CD14-positive monocyte (primary cell): ENCODE measurements around the gene DYNLT2. TPM values are rescaled to one million over a fixed set of nuclear protein-coding genes. Genes with fewer than 3 reads are reported as not detected.
A peak's percentile ranks its signal among the peaks of the same experiment; 100 is the strongest.

Experiments used
- DNase-seq, 3 donors: peaks; one replicate each; pipeline ENCODE4 v3.0.0-alpha.2; 2011 to 2022
- H2AFZ ChIP-seq: 2 replicates; pipeline ENCODE4 v1.6.0; 2012; ENCODE audit warnings: mild to moderate bottlenecking, low read depth, low read length, inconsistent platforms; ENCODE audit not compliant: insufficient read depth, poor library complexity, severe bottlenecking
- H3K27ac ChIP-seq, 2 donors: 1 replicate in 1 of 2; 2 replicates in 1 of 2; pipeline ENCODE4 v1.5.1; 2012 to 2013; ENCODE audit warnings: low read length in 2 of 2, control low read depth in 1 of 2, inconsistent platforms in 1 of 2, low read depth in 1 of 2, mild to moderate bottlenecking in 1 of 2
- H3K27me3 ChIP-seq, 2 donors: one replicate each; pipeline versions ENCODE4 v1.6.0 to v1.6.1; 2011 to 2013; ENCODE audit warnings: low read length in 2 of 2; ENCODE audit not compliant: control insufficient read depth in 2 of 2, insufficient read depth in 2 of 2
- H3K36me3 ChIP-seq, 2 donors: replicated peaks in 1 of 2; 1 replicate in 1 of 2; 2 replicates in 1 of 2; pipeline versions ENCODE4 v1.5.1 to v1.6.1; 2012 to 2013; ENCODE audit warnings: low read length in 2 of 2, control low read depth in 1 of 2, inconsistent platforms in 1 of 2, mild to moderate bottlenecking in 1 of 2; ENCODE audit not compliant: insufficient read depth in 2 of 2, control insufficient read depth in 1 of 2
- H3K4me1 ChIP-seq, 2 donors: 1 replicate in 1 of 2; 2 replicates in 1 of 2; pipeline versions ENCODE4 v1.5.1 to v1.6.1; 2012 to 2013; ENCODE audit warnings: low read length in 2 of 2, control low read depth in 1 of 2, inconsistent platforms in 1 of 2, mild to moderate bottlenecking in 1 of 2, moderate library complexity in 1 of 2; ENCODE audit not compliant: insufficient read depth in 2 of 2, control insufficient read depth in 1 of 2
- H3K4me2 ChIP-seq: replicated peaks from 2 replicates; pipeline ENCODE3; 2012; ENCODE audit warnings: low read length, moderate library complexity, mild to moderate bottlenecking; ENCODE audit not compliant: poor library complexity, severe bottlenecking; ENCODE audit errors: extremely low read depth
- H3K4me3 ChIP-seq, 3 experiments: fragments of 200-600 bp in 1 of 3; sonication (generic) in 1 of 3; replicated peaks in 1 of 3; 1 replicate in 2 of 3; 2 replicates in 1 of 3; pipeline ENCODE4 v1.5.1; 2011 to 2013; ENCODE audit warnings: low read length in 3 of 3, mild to moderate bottlenecking in 3 of 3, control low read depth in 2 of 3, low read depth in 2 of 3, inconsistent platforms in 1 of 3, moderate library complexity in 1 of 3
- H3K79me2 ChIP-seq: 2 replicates; pipeline ENCODE4 v1.6.0; 2012; ENCODE audit warnings: mild to moderate bottlenecking, control low read depth, inconsistent platforms, low read length, moderate library complexity; ENCODE audit not compliant: insufficient read depth
- H3K9ac ChIP-seq: 2 replicates; pipeline ENCODE4 v1.6.0; 2017; ENCODE audit warnings: low read length, mild to moderate bottlenecking; ENCODE audit not compliant: insufficient read depth, poor library complexity, severe bottlenecking
- H3K9me3 ChIP-seq, 2 donors: replicated peaks in 1 of 2; 1 replicate in 1 of 2; 2 replicates in 1 of 2; pipeline versions ENCODE4 v1.5.1 to v1.6.1; 2012 to 2013; ENCODE audit warnings: low read length in 2 of 2, control low read depth in 1 of 2; ENCODE audit not compliant: control insufficient read depth in 1 of 2, insufficient read depth in 1 of 2
- H4K20me1 ChIP-seq: 2 replicates; pipeline ENCODE4 v1.6.0; 2012; ENCODE audit warnings: mild to moderate bottlenecking, low read length, control low read depth, moderate library complexity; ENCODE audit not compliant: insufficient read depth
- H3K27ac Mint-ChIP-seq, 7 donors: one replicate each; pipeline ENCODE4 v1.8.0; 2020; ENCODE audit warnings: mild to moderate bottlenecking in 7 of 7, mixed read lengths in 7 of 7, moderate library complexity in 6 of 7, inconsistent platforms in 2 of 7
- H3K27me3 Mint-ChIP-seq, 3 donors: one replicate each; pipeline ENCODE4 v1.8.0; 2021 to 2022; ENCODE audit warnings: low read depth in 3 of 3, mild to moderate bottlenecking in 3 of 3, mixed read lengths in 3 of 3, moderate library complexity in 3 of 3, inconsistent platforms in 1 of 3
- H3K36me3 Mint-ChIP-seq, 2 donors: one replicate each; pipeline ENCODE4 v1.8.0; 2020; ENCODE audit warnings: mixed read lengths in 2 of 2, inconsistent platforms in 1 of 2, mild to moderate bottlenecking in 1 of 2
- H3K4me1 Mint-ChIP-seq: one replicate; pipeline ENCODE4 v1.8.0; 2020; ENCODE audit warnings: mild to moderate bottlenecking, mixed read lengths
- H3K4me3 Mint-ChIP-seq, 2 donors: one replicate each; pipeline ENCODE4 v1.8.0; 2020; ENCODE audit warnings: mild to moderate bottlenecking in 2 of 2, mixed read lengths in 2 of 2, moderate library complexity in 1 of 2
- H3K9me3 Mint-ChIP-seq, 7 donors: one replicate each; pipeline ENCODE4 v1.8.0; 2020 to 2022; ENCODE audit warnings: mixed read lengths in 7 of 7, mild to moderate bottlenecking in 6 of 7, moderate library complexity in 6 of 7, inconsistent platforms in 2 of 7
- CTCF ChIP-seq: fragments of 200-600 bp; IDR thresholded peaks from one replicate; pipeline ENCODE4 v1.8.0; 2022; ENCODE audit warnings: antibody characterized with exemption, mild to moderate bottlenecking
- WGBS: methylation state at CpG from one replicate; pipeline ENCODE4 v1.1.5; 2013; ENCODE audit warnings: missing lambda C conversion rate; ENCODE audit not compliant: insufficient coverage; 5-methylcytosine and 5-hydroxymethylcytosine counted together
- intact Hi-C, 2 donors: fragments of 100-400 bp; cut with micrococcal nuclease; formaldehyde crosslinking; loops; one replicate each; pipeline versions ENCODE4 v1.15.0 to v1.15.1; 2023
- polyA minus RNA-seq: library from RNA; depleted of rRNA, polyadenylated mRNA; stranded (reverse); fragments of >200 nt; gene quantifications from 2 replicates; pipeline ENCODE4 v1.2.3, GENCODE V29; 2012
- polyA plus RNA-seq, 3 donors: library from polyadenylated mRNA; depleted of rRNA in 1 of 3; unstranded in 2 of 3; stranded (reverse) in 1 of 3; fragments of 300-500 nt in 2 of 3; fragments of >200 nt in 1 of 3; fragmentation: Illumina TruSeq in 2 of 3; gene quantifications; 1 replicate in 2 of 3; 2 replicates in 1 of 3; pipeline ENCODE4 v1.2.3, GENCODE V29; 2012 to 2021
- total RNA-seq, 12 experiments: library from RNA in 1 of 12; stranded (reverse) in 1 of 12; fragments of 120-200 nt in 1 of 12; gene quantifications; one replicate each; pipeline ENCODE4 v1.2.4 and lab custom pipeline; 2013 to 2026; ENCODE audit warnings: mixed read lengths in 6 of 12, inconsistent platforms in 1 of 12

The DYNLT2 gene
- 5.3 TPM for total RNA-seq (2013)
- 1 to 10 TPM in 1 of 3 donors, under 1 TPM in 2; 0.19 to 1.5 (median 0.86) TPM for polyA plus RNA-seq
- 3.9 and 4.3 TPM in 2 replicates for polyA minus RNA-seq
- total RNA-seq (lab: John Stamatoyannopoulos, UW) = 1.1 to 13.9 (median 3.6) reads per million in 11 experiments

- peaks cover 26% of the 10 kb centered on the region for H3K4me1 Mint-ChIP-seq
- Histone ChIP-seq H3K4me3 (peak within 1 kb of the TSS; percentile 51 to 95 (median 84)), H3K4me1 (peaks cover 17 to 18% of the 10 kb centered on the region in 2 donors), H3K36me3 (peaks cover 0 to 4% of the 10 kb centered on the region in 2 donors), H3K9ac (peak within 1 kb of the TSS; percentile 98), H3K27me3 (no peaks in the 10 kb centered on the region), H2AFZ (peak within 1 kb of the TSS; percentile 87), H3K27ac (peak within 1 kb of the TSS; percentile 87 to 94), H4K20me1 (no peaks in the 10 kb centered on the region), H3K79me2 (peaks cover 19% of the 10 kb centered on the region), H3K9me3 (no peaks in the 10 kb centered on the region), H3K4me2 (peak within 1 kb of the TSS; percentile 81)
- peaks cover 0 to 3% (median 0%) of the 10 kb centered on the region in 3 donors for H3K27me3 Mint-ChIP-seq
- H3K27ac Mint-ChIP-seq = peak within 1 kb of the TSS; percentile 97 to 100 (median 98)
- H3K4me3 Mint-ChIP-seq = peak within 1 kb of the TSS; percentile 94 to 99
- intact Hi-C loops = loop anchor here (2.0 to 5.0 kb wide), 3 partner anchors 49 to 803 kb away; partner anchors contain the start of genes C6orf120 (in 2 of the 2), TBP (in 2 of the 2) and WDR27 (in 2 of the 2)
- peaks cover 0 to 4% (median 2%) of the 10 kb centered on the region in 7 donors for H3K9me3 Mint-ChIP-seq
- under 1% methylated on average over 86 of the region's 90 CpGs for WGBS
- peaks cover 4 to 5% of the 10 kb centered on the region in 2 donors for H3K36me3 Mint-ChIP-seq
- peak; percentile 21 for TF ChIP-seq CTCF
- peak; percentile 88 to 92 (median 92) for DNase-seq
Measured at GRCh38 chr6:169751242-169752073, at the start of gene DYNLT2, which contains the start of gene ERMARD. Gene DYNLT2 (minus strand): TSS chr6:169751572. CDS start chr6:169751458, 114 bp downstream. Gene ERMARD (plus strand): TSS chr6:169751622. CDS start chr6:169751658, 36 bp downstream.

- 75% methylated on average over 11 of the region's 13 CpGs for WGBS
- H3K9me3 Mint-ChIP-seq = no peaks in the 10 kb centered on the region
- no peaks in the 10 kb centered on the region for H4K20me1 ChIP-seq
- no peaks in the 10 kb centered on the region for H3K36me3 ChIP-seq
- H3K27ac Mint-ChIP-seq = no peak overlapping the region
- H3K9me3 ChIP-seq = no peaks in the 10 kb centered on the region
- H3K4me1 Mint-ChIP-seq = peaks cover 4% of the 10 kb centered on the region
- H3K4me3 Mint-ChIP-seq = no peak overlapping the region
- TF ChIP-seq CTCF = no peak
- intact Hi-C loops = no loop called here
- no peaks in the 10 kb centered on the region for H3K4me1 ChIP-seq
- no peak overlapping the region for H3K4me3 ChIP-seq
- no peak overlapping the region for H3K27ac ChIP-seq
- H3K27me3 ChIP-seq = peaks cover 0 to 2% of the 10 kb centered on the region in 2 donors
- H3K9ac ChIP-seq = no peak overlapping the region
- H3K36me3 Mint-ChIP-seq = no peaks in the 10 kb centered on the region
- no peak for DNase-seq
- H3K27me3 Mint-ChIP-seq = peaks cover 6 to 17% (median 7%) of the 10 kb centered on the region in 3 donors
- H3K4me2 ChIP-seq = no peak overlapping the region
- H2AFZ ChIP-seq = no peak overlapping the region
- H3K79me2 ChIP-seq = no peaks in the 10 kb centered on the region
Measured at GRCh38 chr6:169800668-169801395, 49.5 kb upstream of the DYNLT2 start.
